Erythroblast (primary cell): ENCODE data around the gene SCN8A.

Source experiments
- GATA1 ChIP-seq: IDR thresholded peaks from 2 replicates; pipeline ENCODE4 v1.6.1; 2011; ENCODE audit warnings: low read depth, mild to moderate bottlenecking, control low read depth, low read length, moderate library complexity
- POLR2A ChIP-seq: IDR thresholded peaks from 2 replicates; pipeline ENCODE4 v1.6.1; 2011; ENCODE audit warnings: mild to moderate bottlenecking, low read length

- no peak for TF ChIP-seq POLR2A
- no peak for TF ChIP-seq GATA1
Observed at GRCh38 chr12:51821440-51822260, 230.6 kb downstream of the SCN8A start.
